DMS 273 treated with DMSO at 0.1 percent for 48 hours (cell line): ENCODE results near the gene FOXK2.

Experiments
- DNase-seq: peaks from one replicate; lab custom pipeline; 2025; lab: John Stamatoyannopoulos, UW

FOXK2 gene

GRCh38 chr17:82518826-82519810 is at the start of gene FOXK2:
Gene FOXK2 (plus strand): TSS chr17:82519732. CDS start chr17:82519889, 157 bp downstream.
- DNase-seq = peak; percentile 83

- no peak for DNase-seq
Measured at GRCh38 chr17:82470065-82470464, 49.5 kb upstream of the FOXK2 start.

GRCh38 chr17:82474223-82475010 is 45.1 kb upstream of the FOXK2 start:
- DNase-seq = peak; percentile 46

GRCh38 chr17:82475458-82475857 is 44.1 kb upstream of the FOXK2 start:
- no peak for DNase-seq

- no peak for DNase-seq
Measured at GRCh38 chr17:82477934-82478333, 41.6 kb upstream of the FOXK2 start.

GRCh38 chr17:82479602-82480001 is 39.9 kb upstream of the FOXK2 start:
- DNase-seq = no peak

GRCh38 chr17:82480318-82480717 is 39.2 kb upstream of the FOXK2 start:
- no peak for DNase-seq

GRCh38 chr17:82483204-82483660 is 36.3 kb upstream of the FOXK2 start:
- DNase-seq = no peak

GRCh38 chr17:82483836-82484235 is 35.7 kb upstream of the FOXK2 start:
- no peak for DNase-seq

GRCh38 chr17:82486231-82487094 is 33.1 kb upstream of the FOXK2 start:
- DNase-seq = no peak

GRCh38 chr17:82487910-82488309 is 31.6 kb upstream of the FOXK2 start:
- no peak for DNase-seq

- DNase-seq = no peak
Measured at GRCh38 chr17:82489117-82489516, 30.4 kb upstream of the FOXK2 start.

GRCh38 chr17:82489851-82490511 is 29.6 kb upstream of the FOXK2 start:
- no peak for DNase-seq

GRCh38 chr17:82490512-82491195 is 28.9 kb upstream of the FOXK2 start:
- DNase-seq = no peak

GRCh38 chr17:82491196-82491530 is 28.4 kb upstream of the FOXK2 start:
- DNase-seq = no peak

GRCh38 chr17:82491533-82491932 is 28.0 kb upstream of the FOXK2 start:
- no peak for DNase-seq

GRCh38 chr17:82492643-82493225 is 26.8 kb upstream of the FOXK2 start:
- DNase-seq = no peak

- DNase-seq = no peak
Measured at GRCh38 chr17:82493226-82493781, 26.2 kb upstream of the FOXK2 start.

- DNase-seq = peak; percentile 92
Measured at GRCh38 chr17:82494236-82495055, 25.1 kb upstream of the FOXK2 start.
